ENCODE results near the gene CETP.
"Not testable (repeated sequence)": the region's sequence is repeated elsewhere in the genome, so short reads cannot be mapped to it uniquely, and the experiment has no call there.

CETP gene

GRCh38 chr16:56933828-56934598 is 27.7 kb upstream of the CETP start:
- DNase-seq (ENCODE audit: low read depth in 2 of 2, low spot score in 1 of 2), result no peak

- not testable (repeated sequence) for DNase-seq (ENCODE audit: low read depth in 2 of 2, low spot score in 1 of 2)
Observed at GRCh38 chr16:56934599-56935145, 27.1 kb upstream of the CETP start.

DNA sequence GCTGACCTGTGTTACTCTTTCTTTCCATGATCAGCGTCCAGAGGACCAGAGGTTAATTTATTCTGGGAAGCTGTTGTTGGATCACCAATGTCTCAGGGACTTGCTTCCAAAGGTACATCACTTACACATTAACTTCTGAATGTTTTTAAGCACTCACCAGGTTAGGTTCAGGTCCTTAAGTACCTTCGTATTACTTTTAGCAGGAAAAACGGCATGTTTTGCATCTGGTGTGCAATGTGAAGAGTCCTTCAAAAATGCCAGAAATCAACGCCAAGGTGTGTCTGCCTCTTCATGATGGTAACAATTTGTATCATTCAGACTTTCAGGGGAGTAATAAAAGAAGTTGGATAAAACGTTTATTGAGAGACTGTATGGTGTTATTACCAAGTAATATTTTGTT is 26.5 kb upstream of the CETP start:
- no peak for DNase-seq (ENCODE audit: low read depth in 2 of 2, low spot score in 1 of 2)

GRCh38 chr16:56936491-56936890 is 25.3 kb upstream of the CETP start:
- DNase-seq (ENCODE audit: low read depth in 2 of 2, low spot score in 1 of 2), result no peak

DNA sequence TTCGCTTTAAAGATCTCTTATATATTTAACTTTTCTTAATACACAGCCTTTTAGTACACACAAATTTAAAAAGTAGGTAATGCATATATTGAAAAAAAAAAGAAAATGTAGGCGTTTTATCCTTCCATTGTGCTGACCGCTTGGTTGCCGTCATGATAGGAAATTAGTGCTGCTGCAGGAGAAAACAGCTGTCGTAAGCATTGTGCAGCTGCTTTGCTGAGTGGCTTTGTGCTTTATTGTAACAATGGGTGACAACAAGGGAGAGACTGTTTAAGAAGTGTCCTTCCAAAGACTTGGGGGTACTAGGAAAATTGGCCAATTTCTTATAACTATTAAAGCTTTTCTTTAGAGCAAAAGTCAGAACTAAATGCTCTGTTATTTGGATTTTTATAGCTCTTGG is 24.8 kb upstream of the CETP start:
- no peak for DNase-seq (ENCODE audit: low read depth in 2 of 2, low spot score in 1 of 2)

DNA sequence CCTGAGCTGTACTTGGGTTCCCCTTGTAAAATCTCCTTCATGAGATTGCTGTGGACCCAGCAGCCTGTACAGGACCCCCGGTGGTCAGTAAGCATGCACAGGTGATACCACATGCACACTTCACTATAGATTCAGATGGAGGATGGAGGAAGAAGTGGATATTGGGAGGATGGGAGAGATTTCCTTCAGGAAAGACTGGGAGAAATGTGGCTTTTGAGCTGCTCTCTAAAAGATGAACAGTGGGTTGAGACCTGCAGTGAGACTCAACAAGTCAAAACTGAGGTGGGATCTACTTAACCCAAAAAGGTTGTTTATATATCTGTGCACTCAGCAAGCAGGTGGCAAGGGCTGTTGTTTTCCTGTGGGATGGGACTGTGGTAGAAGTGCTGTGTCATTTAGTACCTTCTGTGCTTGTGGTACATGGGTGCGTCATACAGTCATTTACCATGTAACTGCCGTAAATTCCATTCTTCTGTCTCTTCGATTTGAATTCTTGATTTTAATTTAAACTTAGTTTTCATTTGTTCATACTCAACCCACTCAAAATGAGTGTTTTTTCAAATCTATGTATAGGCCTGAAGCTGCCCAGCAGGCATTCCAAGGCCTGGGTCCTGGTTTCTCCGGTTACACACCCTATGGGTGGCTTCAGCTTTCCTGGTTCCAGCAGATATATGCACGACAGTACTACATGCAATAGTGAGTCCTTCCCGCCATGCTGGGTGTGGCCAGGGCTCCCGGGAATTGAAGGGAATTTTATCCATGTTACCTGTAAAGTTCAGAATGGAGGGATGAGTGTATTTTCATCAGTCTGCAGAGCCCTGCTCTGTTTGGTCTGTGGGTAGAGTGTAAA is 22.9 kb upstream of the CETP start:
- no peak for DNase-seq (ENCODE audit: low read depth in 2 of 2, low spot score in 1 of 2)

DNA sequence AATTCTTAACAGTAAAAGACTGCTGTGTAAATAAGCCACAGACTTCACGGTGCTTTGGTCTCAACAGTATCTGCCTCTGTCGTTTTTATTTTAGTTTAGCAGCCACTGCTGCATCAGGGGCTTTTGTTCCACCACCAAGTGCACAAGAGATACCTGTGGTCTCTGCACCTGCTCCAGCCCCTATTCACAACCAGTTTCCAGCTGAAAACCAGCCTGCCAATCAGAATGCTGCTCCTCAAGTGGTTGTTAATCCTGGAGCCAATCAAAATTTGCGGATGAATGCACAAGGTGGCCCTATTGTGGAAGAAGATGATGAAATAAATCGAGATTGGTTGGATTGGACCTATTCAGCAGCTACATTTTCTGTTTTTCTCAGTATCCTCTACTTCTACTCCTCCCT is 21.9 kb upstream of the CETP start:
- DNase-seq (ENCODE audit: low read depth in 2 of 2, low spot score in 1 of 2), result no peak

DNA sequence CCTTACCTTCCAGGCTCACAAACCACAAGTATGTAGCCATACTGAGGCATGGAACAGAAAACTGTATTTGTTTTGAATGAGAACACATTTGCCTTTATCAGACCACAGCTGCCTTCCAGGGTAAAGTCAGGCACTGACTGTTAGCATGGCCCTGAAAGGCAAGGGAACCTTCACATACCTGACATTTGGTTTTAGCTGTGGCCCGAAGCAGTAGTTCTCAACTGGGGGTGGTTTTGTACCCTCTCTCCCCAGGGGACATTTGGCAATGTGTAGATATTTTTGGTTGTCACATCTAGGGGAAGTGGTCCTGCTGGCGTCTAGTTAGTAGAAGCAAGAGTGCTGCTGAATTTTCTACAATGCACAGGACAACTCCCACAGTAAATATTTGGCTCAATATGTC is 20.7 kb upstream of the CETP start:
- no peak for DNase-seq (ENCODE audit: low read depth in 2 of 2, low spot score in 1 of 2)

- DNase-seq (ENCODE audit: low read depth in 2 of 2, low spot score in 1 of 2), result no peak
Observed at GRCh38 chr16:56941856-56942331, 19.9 kb upstream of the CETP start.

GRCh38 chr16:56943761-56944375 is 17.9 kb upstream of the CETP start:
- no peak for DNase-seq (ENCODE audit: low read depth in 2 of 2, low spot score in 1 of 2)

GRCh38 chr16:56944954-56945839 is 16.6 kb upstream of the CETP start:
- no peak for DNase-seq (ENCODE audit: low read depth in 2 of 2, low spot score in 1 of 2)

- no peak for DNase-seq (ENCODE audit: low read depth in 2 of 2, low spot score in 1 of 2)
Observed at GRCh38 chr16:56945847-56946527, 15.8 kb upstream of the CETP start.

- DNase-seq (ENCODE audit: low read depth in 2 of 2, low spot score in 1 of 2), result no peak
Observed at GRCh38 chr16:56946767-56947603, 14.8 kb upstream of the CETP start.

DNA sequence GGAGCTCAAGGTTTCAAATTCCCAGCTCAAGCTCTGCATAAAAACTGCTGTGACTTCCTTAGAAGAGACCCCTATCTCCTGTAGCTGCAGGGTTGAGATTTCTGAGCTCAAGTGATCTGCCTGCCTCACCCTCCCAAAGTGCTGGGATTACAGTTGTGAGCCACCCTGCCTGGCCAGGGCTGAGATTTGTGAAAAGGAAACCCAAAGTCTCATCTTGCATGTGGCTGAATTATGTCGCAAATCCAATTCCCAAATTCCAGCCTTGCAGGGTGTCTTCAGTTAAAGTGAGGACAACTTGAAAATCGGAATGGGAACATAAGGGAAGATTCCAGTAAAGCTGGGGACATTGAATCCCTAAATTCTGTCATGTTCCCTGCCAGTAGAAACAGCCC is 14.2 kb upstream of the CETP start:
- DNase-seq (ENCODE audit: low read depth in 2 of 2, low spot score in 1 of 2), result no peak

DNA sequence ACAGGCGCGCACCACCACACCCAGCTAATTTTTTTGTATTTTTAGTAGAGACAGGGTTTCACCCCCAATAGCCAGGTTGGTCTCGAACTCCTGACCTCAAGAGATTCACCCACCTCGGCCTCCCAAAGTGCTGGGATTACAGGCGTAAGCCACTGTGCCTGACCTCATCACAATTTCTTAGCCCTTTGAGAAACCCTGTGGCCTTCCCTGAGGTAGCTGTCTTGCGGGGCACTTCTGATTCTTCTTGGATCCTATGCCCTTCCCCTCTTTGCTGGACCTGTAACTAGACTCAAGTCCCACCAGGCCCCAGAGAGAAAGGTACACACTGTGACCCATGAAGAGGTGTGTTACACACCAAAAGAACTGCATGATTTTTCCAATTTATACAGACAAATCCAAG is 13.5 kb upstream of the CETP start:
- no peak for DNase-seq (ENCODE audit: low read depth in 2 of 2, low spot score in 1 of 2)

DNA sequence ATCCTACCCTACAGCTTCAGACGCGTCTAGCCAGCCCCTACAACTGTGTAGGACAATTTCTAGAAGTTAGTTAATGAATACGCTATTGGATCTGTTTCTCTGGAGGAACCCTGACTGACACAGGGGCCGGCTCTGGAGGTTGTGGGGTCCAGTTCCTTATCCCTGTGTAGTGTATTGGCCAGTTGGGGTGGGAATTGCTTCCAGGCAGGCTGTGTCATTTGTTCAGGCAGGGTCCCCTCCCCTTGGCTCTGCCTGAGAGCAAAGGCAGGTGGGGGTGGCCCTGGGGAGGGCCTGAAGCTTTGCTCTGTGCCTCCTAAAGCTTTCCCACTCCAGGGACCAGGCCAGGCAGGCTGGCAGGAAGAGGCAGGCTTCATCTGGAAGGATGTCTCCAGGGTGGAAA is 11.7 kb upstream of the CETP start:
- DNase-seq (ENCODE audit: low read depth in 2 of 2, low spot score in 1 of 2), result no peak

GRCh38 chr16:56950455-56950854 is 11.3 kb upstream of the CETP start:
- DNase-seq (ENCODE audit: low read depth in 2 of 2, low spot score in 1 of 2), result no peak

GRCh38 chr16:56950881-56951771 is 10.6 kb upstream of the CETP start:
- peak in 1 of 2 donors; percentile 34 for DNase-seq (ENCODE audit: low read depth in 2 of 2, low spot score in 1 of 2)

Data from stimulated activated CD8-positive, alpha-beta memory T cell treated with anti-CD3 and anti-CD28 coated beads, Interleukin-4, amount 100 ng/mL, for 1 hour (primary cell).